Measurements from ENCODE around the gene IFNLR1.

- no peak for TF ChIP-seq RAD21 (IDR thresholded peaks at IDR 0.05; ENCODE audit: low read depth)
- TF ChIP-seq EGR1 (IDR thresholded peaks at IDR 0.05), result no peak
- no peak for TF ChIP-seq TCF12 (IDR thresholded peaks at IDR 0.05; ENCODE audit: low read depth)
- TF ChIP-seq CEBPB (IDR thresholded peaks at IDR 0.05), result no peak
- no peak for TF ChIP-seq MAX (IDR thresholded peaks at IDR 0.05)
- TF ChIP-seq REST (IDR thresholded peaks at IDR 0.05; ENCODE audit: low read depth), result no peak
- TF ChIP-seq EP300 (IDR thresholded peaks at IDR 0.05; ENCODE audit: borderline replicate concordance), result no peak
- TF ChIP-seq TAF1 (IDR thresholded peaks at IDR 0.05; ENCODE audit: low read depth), result no peak
- TF ChIP-seq USF1 (IDR thresholded peaks at IDR 0.05), result no peak
- no peak for TF ChIP-seq YY1 (IDR thresholded peaks at IDR 0.05; ENCODE audit: low read depth)
Observed at GRCh38 chr1:24155011-24155782, 31.9 kb downstream of the IFNLR1 start.
